Suprapubic skin (tissue), 4 donors: ENCODE data around the gene MAGOH.

ENCODE experiments used
- EP300 ChIP-seq: sonication (generic); formaldehyde crosslinking; IDR thresholded peaks from one replicate; pipeline ENCODE4 v1.6.1; 2017; ENCODE audit warnings: antibody characterized with exemption
- POLR2A ChIP-seq, 2 donors: fragments of 450-650 bp; IDR thresholded peaks; one replicate each; pipeline ENCODE4 v1.6.1; 2017; ENCODE audit warnings: antibody characterized with exemption in 2 of 2, mild to moderate bottlenecking in 2 of 2, moderate library complexity in 2 of 2
- POLR2AphosphoS5 ChIP-seq, 3 donors: sonication (generic); formaldehyde crosslinking; IDR thresholded peaks; one replicate each; pipeline ENCODE4 v1.6.1; 2017; ENCODE audit warnings: antibody characterized with exemption in 3 of 3
- TF ChIP-seq, protein P1 (sequence below), 2 donors: fragments of 200-600 bp in 1 of 2; fragments of 450-650 bp in 1 of 2; sonication (generic) in 1 of 2; IDR thresholded peaks; one replicate each; pipeline ENCODE4 v1.5.1; 2016 to 2019; ENCODE audit warnings: antibody characterized with exemption in 2 of 2, mild to moderate bottlenecking in 1 of 2, moderate library complexity in 1 of 2

GRCh38 chr1:53277326-53277725, 39.0 kb upstream of the MAGOH start:
- TF ChIP-seq, protein P1, sequence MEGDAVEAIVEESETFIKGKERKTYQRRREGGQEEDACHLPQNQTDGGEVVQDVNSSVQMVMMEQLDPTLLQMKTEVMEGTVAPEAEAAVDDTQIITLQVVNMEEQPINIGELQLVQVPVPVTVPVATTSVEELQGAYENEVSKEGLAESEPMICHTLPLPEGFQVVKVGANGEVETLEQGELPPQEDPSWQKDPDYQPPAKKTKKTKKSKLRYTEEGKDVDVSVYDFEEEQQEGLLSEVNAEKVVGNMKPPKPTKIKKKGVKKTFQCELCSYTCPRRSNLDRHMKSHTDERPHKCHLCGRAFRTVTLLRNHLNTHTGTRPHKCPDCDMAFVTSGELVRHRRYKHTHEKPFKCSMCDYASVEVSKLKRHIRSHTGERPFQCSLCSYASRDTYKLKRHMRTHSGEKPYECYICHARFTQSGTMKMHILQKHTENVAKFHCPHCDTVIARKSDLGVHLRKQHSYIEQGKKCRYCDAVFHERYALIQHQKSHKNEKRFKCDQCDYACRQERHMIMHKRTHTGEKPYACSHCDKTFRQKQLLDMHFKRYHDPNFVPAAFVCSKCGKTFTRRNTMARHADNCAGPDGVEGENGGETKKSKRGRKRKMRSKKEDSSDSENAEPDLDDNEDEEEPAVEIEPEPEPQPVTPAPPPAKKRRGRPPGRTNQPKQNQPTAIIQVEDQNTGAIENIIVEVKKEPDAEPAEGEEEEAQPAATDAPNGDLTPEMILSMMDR (IDR thresholded peaks at IDR 0.05), result no peak
- TF ChIP-seq POLR2AphosphoS5 (IDR thresholded peaks at IDR 0.05) (no peak), POLR2A (IDR thresholded peaks at IDR 0.05) (no peak), EP300 (no peak)
